ENCODE measurements around the gene ANO2.

DNA sequence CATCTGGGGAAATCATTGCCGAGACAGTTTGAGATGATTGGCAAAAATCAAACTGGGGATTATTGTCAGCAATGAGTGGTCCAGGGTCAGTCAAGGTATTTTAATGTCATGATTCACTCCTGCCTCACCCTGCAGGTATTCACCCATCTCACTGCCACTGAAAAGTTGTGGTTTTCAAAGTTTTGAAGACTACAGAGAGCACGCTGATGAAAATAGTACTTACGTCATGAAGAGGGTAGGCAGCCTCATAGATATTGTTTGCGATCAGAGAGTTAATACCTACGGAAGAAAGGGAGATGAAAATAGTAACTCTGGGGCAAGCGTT is 138.0 kb downstream of the ANO2 start:
- TF ChIP-seq USF1 (IDR thresholded peaks at IDR 0.05) (no peak), TCF12 (IDR thresholded peaks at IDR 0.05; ENCODE audit: low read depth) (no peak), MAX (IDR thresholded peaks at IDR 0.05) (no peak)
